Stimulated activated CD4-positive, alpha-beta T cell treated with anti-CD3 and anti-CD28 coated beads, Interleukin-2, amount 100 ng/mL, for 24 hours (primary cell): ENCODE measurements around the gene BANP.
"Not testable (repeated sequence)": the region's sequence is repeated elsewhere in the genome, so short reads cannot be mapped to it uniquely, and the experiment has no call there.

ENCODE experiments used
- DNase-seq, 2 donors: peaks; one replicate each; pipeline ENCODE4 v3.0.0-alpha.2; 2020

The BANP gene, protein sequence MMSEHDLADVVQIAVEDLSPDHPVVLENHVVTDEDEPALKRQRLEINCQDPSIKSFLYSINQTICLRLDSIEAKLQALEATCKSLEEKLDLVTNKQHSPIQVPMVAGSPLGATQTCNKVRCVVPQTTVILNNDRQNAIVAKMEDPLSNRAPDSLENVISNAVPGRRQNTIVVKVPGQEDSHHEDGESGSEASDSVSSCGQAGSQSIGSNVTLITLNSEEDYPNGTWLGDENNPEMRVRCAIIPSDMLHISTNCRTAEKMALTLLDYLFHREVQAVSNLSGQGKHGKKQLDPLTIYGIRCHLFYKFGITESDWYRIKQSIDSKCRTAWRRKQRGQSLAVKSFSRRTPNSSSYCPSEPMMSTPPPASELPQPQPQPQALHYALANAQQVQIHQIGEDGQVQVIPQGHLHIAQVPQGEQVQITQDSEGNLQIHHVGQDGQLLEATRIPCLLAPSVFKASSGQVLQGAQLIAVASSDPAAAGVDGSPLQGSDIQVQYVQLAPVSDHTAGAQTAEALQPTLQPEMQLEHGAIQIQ

DNA sequence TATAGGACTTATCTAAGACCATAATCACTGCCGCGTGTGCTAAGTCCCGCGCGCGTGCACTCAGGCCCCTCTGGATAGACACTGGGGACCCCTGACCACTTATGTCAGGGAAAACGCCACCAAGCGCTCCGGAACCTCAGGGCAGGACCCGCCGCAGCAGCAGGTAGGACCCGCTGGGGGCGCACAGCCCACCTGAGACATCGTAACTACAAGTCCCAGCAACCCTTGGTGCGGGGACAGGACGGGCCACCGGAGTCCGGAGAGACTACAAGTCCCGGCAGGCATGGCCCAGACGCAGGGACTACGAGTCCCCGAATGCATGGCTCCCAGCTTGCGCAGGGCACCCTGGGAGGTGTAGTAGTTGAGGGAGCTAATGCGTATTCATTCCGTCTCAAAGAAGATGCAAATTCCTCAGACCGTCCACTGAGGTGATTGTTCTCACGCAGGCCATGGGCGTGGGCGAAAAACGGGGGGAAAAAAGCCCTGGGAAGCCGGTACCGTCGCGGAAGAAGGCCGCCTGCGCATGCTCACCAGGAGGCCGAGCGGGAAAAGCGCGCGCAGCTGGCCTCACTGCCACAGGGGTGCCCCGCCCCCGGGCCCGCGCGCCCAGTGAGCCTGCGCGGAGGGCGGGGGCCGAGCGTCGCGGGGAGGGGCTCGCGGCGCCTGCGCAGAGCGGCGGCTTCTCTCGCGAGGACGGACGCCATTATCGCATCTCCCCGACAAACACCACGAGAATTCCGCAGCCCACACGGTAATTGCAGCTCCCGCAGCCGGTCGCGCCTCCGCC lies at the start of gene BANP:
TSS of gene BANP (plus strand) at position 670 of the 787 bp plus-strand sequence. CDS start 23,682 bp downstream, outside the sequence.
- peak; percentile 95 to 96 for DNase-seq

DNA sequence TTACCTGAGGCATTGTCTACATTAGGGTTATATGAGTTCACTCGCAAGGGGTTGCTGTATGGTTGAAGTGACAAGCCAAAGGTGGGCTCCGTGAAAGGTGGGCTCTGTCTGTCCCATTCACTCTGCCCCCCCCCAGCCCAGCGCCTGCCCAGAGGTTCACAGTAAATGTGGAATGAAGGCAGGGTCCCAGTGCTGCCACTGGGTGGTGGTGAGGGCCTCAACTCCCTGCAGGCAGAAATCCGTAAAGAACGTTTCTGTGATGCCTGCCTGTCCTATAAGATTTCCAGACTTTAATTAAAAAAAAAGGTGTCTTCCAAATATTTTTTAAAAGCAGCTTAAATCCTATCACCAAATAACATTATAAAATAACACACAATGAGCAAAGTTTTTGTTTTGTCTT lies 46.3 kb upstream of the BANP start:
- not testable (repeated sequence) for DNase-seq

DNA sequence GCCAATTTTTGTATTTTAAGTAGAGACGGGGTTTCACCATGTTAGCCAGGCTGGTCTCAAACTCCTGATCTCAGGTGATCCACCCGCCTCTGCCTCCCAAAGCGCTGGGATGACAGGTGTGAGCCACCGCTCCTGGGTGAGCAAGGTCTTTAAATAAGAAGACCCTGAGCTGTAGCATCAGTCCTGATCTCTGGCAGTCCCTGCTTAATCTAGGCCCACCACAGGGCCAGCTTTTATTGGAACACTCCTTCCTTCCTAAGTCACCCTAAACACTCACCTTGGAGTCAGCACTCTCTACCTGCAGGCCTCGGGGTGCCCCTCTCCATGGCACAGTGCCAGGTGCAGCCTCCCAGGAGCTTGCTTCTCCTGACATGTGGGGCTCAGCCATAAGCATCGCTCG lies 45.7 kb upstream of the BANP start:
- DNase-seq, result not testable (repeated sequence)

DNA sequence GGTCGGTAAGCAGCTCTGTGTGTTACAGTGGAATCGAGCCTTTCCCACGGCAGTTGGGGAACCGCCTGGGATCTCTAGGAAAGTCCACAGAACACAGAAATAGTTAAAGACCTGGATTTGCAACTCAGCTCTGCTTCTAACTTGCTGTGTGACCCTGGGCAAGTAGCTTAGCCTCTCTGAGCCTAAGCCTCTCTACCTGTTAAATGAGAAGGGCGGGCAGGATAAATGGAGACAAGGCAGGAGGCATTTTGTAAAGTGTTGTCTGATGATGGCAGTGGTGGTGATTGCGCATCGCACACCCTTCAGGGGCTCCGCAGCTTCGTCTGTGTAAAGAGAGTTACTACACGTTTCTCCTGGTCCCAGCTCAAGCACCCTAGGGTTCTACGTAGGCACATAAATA lies 43.1 kb upstream of the BANP start:
- not testable (repeated sequence) for DNase-seq

DNA sequence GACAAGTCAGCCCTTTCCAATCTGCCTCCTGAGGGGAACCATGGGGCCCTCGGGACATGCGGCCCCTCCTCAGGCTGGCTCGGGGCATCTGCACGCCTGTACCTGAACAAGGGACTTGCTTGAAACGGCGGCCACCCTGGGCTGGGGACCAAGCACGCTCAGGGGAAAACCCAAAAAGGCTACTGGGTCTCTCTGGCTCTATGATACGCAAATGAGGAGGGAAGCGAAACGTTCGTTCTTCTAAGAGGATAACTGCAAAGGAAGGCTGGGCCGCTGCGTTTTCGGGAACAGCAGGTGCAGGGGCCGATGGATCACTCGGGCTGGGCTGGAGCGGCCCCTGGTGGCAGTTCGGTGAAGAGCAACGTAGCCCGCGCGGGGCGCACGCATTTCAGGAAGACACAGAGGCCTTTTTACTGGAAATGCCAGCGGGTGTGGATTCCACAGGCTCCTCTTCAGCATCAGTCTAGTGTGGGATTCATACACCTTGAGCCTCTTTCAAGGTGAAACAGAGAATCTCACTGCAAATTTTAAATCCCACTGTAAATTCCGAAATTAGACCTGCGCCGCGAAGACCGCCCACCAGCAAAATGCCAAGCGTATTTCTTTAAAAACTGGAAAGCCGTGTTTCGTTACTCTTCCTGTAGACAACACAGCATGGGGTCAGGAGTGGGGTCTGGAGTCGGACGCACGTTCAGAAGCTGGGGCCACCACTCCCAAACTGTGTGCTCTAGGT lies 41.9 kb upstream of the BANP start:
- peak; percentile 91 to 95 for DNase-seq

DNA sequence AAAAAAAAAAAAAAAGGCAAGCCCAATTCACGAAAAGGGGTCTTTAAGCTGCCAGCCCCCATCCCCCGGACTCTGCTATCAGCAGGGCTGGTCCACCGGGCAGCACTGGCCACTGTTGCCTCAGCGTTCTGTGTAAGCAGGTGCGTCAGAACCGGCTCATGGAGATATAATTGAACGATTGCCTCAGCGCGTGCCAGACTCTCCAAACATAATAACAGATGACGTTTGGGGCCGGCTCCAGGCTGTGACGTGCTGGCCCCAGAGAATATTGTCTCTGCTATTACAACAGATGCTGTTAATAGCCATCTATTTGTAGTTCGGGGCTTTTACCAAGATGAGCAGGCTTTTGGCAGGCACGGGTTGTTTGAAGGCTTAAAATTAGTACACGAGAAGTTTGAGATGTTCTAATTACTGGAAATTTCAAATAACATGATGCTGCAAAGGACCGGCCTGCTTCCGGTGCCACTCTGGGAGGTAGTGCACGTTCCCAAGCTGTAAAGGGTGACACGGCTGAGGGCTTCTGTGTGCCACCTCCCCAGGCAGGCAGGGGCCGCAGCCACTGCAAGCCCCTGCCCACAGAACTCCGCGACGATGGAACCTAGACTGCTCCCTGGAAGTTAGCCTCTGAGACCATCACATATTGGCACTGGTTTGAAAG lies 40.0 kb upstream of the BANP start:
- DNase-seq, result not testable (repeated sequence)

DNA sequence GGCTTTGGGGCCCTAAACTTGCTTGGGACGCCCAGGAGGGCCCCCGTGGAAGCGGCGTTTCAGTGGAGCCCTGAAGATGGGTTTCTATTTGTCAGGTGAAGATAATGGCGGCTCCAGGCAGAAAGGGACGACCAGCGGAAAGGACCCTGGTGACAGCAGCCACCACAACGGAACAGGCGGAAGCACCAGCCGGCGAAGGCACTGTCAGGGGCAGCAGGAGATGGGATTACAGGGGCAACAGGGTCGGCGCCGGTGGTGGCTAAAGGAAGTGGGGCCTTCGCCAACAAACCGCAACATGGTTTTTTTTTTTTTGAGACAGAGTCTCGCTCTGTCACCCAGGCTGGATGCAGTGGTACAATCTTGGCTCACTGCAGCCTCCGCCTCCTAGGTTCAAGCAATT lies 38.5 kb upstream of the BANP start:
- not testable (repeated sequence) for DNase-seq

DNA sequence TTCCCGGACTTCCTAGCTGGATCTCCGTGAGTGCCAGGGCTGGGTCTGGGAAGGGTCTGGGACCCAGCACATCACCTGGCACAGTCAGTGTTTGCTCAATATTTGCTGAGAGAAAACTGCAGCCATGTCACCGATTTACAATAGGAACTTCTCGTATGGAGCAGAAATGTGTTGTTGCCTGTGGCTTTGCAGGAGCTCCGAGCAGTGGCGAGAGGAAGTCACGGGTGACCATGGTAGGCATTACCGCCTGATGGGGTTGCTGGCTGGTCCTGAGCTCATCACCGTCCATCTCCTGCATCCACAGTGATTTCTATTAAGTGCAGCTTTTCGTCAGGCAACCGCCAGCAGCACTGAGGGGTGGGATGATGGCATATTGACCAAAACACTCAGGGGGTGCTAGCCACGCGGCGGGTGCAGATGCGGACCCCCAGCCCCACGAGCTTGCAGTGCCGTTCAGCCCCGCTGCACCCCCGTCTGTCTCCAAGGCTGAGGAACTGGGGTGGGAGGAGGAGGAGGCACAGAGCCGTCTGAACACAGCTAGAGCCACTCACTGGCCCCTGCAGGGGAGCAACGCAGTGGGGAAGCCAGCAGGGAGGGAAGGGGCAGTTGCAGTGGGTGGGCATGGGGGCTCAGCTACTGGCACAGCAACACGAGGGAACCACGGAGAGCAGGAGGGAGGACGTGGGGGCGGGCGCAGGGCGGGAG lies 37.1 kb upstream of the BANP start:
- DNase-seq, result not testable (repeated sequence)

DNA sequence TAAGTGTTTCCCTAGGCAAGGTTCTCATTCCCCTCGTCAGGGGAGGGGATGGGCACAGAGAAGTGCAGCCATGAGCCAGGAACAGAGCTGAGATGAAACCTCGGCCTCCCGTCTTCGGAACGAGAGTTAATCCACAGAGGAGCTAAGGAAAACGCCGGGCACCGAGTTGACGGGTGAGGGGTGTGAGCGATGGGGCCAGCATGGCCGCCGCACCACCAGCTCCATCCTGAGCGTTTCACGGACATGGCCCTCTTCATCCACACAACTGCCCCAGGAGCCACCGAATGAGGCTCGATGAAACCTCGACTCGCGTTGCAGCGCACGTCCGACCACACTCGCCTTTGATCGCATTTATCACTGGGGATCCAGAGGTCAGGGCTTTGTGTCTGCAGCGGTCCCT lies 36.4 kb upstream of the BANP start:
- DNase-seq, result no peak

DNA sequence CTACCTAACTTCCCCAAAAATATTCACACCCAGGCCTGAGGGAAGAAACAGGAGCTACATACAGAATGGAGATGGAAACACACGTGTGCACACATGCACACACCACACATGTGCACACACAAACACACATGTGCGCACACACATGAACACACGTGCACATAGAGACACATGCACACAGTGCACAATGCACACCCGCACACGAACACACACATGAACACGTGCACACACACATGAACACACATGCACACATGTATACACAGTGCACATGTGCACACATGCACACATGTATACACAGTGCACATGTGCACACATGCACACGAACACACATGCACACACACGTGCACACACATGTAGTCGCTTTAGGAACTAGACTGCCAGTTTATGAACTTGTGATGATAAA lies 33.7 kb upstream of the BANP start:
- no peak for DNase-seq

DNA sequence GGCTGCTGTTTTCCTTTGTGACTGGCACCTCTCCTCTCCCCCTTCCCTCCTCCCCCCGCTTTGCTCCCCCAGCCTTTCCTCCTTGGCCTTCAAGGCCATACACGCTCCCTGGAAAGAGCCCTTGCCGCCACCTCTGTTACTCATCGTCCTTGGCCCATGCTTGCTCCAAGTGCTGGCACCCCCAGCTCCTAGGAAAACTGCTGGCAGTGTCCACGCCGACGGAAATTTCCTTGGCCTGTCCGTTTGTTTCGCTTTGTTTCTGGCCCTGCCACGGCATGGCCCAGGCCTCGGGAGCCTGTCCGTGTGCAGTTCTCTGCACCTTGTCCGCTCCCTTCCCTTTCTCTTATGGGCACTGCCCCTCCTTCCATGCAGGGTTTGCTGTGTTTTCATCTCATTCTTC lies 32.9 kb upstream of the BANP start:
- no peak for DNase-seq

DNA sequence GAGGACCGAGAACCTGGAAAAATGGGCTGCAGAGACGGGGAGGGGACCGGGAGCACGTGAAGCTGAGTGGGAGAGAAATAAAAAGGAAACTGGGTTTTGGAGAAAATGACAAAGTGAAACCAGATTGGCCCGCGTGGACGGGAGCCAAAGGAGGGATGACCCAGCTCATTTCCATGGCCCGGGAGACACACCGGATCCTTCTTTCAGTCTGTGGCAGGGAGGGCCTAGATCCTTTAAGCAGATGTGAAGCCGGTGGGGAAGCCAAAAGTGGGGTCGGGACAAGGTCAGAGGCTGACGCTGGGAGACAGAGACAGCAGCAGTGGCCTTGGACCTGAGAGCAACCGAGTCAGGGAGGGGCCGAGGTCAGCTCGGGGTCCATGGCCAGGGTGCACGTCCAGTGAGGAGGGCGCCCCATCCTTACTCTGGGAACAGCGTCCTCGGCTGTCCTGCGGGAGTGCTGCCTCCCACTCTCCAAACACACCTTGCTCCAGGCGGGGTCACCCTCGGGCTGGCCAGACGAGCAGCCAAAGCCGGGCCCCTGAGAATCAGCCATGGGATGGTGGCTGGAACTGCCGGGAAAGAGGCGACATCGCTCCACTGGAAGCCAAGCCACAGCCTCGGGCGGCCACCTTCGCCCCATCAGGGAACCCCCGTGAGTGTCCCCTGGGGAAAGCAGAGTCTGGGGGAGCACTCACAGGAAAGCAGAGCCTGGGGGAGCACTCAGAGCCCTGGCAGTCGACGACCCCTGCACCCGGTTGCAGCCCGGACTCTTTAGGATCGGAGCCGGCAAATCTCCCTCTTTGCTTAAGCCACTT lies 32.2 kb upstream of the BANP start:
- DNase-seq, result no peak

DNA sequence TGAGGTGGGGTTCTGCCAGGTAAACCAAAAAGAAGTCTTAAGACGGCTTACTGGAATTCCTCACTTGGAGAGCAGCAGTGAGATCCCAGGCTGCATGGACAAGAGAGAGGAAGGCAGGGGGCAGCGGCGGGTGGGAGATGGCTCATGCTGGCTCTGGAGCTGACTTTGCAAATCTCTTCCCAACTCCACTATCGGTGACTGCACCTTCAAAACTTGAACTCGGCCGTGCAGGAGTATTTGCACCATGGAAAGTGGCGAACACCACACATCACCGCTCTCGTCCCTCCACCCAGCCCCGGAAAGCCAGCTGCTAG lies 31.6 kb upstream of the BANP start:
- no peak for DNase-seq

DNA sequence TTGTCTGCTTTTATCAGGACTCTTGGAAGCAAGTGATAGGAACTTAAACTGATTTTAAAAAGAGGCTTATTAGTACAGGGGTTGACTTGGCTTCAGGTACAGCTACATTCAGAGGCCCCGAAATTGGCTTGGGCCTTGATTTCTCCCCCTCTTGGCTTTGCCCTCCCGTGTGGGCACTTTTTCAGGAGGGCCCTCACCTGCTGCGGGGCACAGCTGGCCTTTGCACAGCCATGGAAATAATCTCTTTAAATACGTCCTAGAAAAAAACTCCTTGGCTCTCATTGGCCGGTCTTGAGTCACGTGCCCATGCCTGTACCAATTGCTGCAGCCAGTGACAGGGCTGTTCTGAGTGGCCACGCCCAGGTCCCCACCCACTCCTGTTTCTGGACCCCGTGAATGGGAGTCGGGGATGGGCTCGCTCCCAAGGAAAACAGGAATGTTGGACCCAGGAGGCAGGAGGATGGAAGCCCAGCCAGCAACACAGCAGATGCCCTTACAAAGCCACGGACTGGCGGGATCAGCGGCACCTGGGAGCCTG lies 29.9 kb upstream of the BANP start:
- no peak for DNase-seq

DNA sequence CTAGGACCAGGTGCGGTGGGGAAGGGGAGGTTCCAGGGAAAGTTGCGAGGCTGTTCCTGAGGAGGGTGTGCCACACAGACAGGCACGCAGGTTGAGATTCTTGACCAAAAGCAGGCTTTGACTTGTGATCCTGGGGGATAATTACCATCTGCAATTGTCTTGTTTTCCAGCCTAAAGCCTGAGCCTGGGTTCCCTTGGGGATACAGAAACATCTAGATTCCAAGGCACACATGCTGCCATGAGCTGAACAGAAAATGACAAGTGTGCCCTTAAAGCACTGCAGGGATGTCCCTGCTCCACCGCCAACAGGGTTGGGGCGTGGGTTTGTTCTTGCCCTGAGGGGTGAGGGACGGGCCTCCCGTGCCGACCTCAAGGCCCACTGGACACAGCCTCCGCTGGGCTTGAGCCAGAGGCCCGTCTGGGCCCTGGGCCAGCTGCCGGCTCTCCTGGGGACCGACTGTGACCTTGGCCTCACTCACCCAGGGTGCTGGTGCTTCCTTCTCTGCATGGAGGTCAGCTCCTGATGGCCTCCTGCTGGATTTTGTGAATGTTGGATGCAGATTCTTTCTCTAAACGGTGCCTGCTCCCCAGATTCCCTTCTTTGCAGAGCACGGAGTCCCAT lies 28.9 kb upstream of the BANP start:
- DNase-seq, result no peak

DNA sequence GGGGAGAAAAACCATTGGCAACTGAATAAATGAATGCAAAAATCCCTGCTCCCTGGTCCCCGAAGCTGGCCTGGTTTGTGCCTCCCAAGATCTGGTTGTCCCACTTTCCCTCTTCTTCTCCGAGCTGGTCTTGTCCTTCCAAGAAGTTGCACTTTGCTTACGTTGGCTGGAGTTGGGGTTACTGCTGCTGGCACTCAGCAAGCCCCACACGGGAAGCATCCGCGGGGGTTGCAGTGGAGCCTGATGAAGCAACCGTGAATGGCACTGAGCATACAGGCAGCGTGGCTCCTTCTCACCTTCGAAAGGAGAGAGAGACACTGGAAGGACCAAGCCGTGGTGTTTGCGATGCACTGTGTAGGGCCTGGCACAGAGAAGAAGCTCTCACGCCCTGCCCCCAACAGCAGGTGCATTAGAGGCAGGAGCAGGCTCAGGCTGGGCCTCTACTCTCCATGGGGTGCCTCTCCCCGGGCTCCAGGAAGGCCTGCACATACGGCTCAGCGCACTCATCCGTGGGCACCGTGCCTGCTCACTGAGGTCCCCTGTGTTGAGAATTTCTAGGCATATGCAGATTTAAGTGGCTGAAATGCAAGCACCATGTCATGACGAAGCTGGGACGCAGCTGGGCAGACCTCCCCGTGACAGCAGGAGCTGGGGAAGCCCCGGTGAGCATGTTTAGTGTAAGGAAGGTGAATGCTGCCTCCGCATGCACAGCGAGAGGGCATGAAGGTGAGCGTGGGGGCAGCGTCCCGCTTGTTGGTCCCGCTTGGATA lies 27.0 kb upstream of the BANP start:
- no peak for DNase-seq

DNA sequence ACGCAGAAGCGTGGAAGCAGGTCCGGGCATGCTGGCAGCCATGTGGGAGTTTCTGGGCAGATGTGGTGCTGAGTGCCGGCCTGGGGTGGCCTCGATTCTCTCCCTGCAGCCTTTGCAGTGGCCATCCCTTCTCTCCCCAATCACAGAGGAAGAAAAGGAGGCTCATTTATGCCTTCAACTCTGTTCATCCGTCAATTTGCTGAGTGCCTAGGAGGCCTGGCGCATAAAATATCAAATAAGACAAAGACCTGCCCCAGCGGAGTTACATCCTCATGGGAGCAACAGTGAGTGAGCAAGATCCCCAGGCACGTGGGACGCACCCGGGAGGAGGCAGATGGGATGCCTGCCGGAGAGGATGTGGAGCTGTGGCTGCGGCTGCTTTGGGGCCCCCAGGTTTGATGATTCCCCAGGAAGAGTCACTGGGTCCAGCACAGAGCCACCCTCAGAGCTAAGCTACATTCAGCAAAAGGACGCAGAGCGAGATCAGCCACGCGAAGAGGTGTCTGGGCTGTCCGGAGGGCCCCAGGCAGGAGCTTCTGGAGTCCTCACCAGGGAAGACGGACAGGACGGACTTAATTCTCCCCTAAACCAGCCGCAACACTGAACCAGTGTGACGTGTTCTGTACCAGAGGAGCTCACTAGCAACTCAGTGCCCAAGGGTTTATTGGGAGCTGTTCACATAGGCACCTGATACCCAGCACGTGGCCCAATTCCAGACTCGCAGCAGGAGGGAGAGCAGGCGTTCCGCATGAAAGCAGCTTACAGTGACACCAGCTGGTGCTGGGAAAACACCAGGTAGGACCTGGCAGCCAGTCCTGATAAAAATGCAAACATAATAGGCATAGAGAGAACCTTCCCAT lies 26.2 kb upstream of the BANP start:
- no peak for DNase-seq
